Frontal cortex (tissue), 4 donors: Measurements from ENCODE around the gene PTGIR. TPM values are rescaled to one million over a fixed set of nuclear protein-coding genes. Genes with fewer than 3 reads are reported as not detected.

Experiments used
- DNase-seq, 2 donors: peaks; one replicate each; pipeline ENCODE4 v3.0.0; 2012; ENCODE audit warnings: low spot score in 2 of 2
- FAIRE-seq: peaks from 2 replicates; lab custom pipeline; 2012; peaks lifted over from hg19 to GRCh38; lab: Jason Lieb, UNC
- total RNA-seq: library from RNA; depleted of rRNA; stranded (reverse); fragments of >200 nt; gene quantifications from one replicate; pipeline ENCODE4 v1.2.3, GENCODE V29; 2014
- donor health status: control.
- donor health status: control.
- donor health status: control.

Gene PTGIR
- total RNA-seq, 1 donor from 2014 or later: not detected

GRCh38 chr19:46571495-46571894 is 53.4 kb downstream of the PTGIR start:
- no peak for FAIRE-seq
- no peak for DNase-seq

Other genes with a start within 250 kb of the PTGIR start
- 2.4 TPM for gene CCDC8, start 211.5 kb downstream of the PTGIR start, total RNA-seq
- 31.8 TPM for gene PNMA8C, start 196.2 kb downstream of the PTGIR start, total RNA-seq
- 68.1 TPM for gene PNMA8A, start 153.5 kb downstream of the PTGIR start, total RNA-seq
- gene PNMA8B, start 129.2 kb downstream of the PTGIR start, total RNA-seq: 17.1 TPM
- gene CALM3, start 23.8 kb downstream of the PTGIR start, total RNA-seq: 211 TPM
- gene GNG8, start 11.1 kb upstream of the PTGIR start, total RNA-seq: not detected
- 17.5 TPM for gene DACT3, start 36.1 kb upstream of the PTGIR start, total RNA-seq
- gene PRKD2, start 92.0 kb upstream of the PTGIR start, total RNA-seq: 5.3 TPM
- 12.6 TPM for gene FKRP, start 121.0 kb upstream of the PTGIR start, total RNA-seq
- 86.4 TPM for gene STRN4, start 121.4 kb upstream of the PTGIR start, total RNA-seq
- gene SLC1A5, start 163.5 kb upstream of the PTGIR start, total RNA-seq: 3.3 TPM
- gene AP2S1, start 225.8 kb upstream of the PTGIR start, total RNA-seq: 64.8 TPM
- 73.4 TPM for gene ARHGAP35, start 235.9 kb upstream of the PTGIR start, total RNA-seq